ENCODE measurements around the gene KRT80.

DNA sequence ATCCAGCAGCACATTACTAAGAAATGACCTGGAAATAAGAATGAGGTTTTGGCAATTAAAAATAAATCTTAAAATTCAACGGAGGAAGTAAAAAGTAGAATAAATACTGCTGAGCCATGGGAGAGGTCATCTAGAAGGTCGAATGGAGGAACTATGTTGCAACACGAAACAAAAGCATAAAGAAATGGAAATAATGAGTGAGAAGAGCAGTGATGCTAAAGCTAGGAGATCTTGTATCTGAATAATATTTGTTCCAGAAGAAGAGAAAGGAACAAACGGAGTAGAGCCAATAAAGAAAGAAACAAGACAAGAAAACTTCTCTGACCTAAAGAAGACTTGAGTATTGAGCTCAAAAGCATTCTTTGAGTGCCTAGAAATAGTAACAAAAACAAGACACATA, 34.6 kb upstream of the KRT80 start:
- TF ChIP-seq, protein P1, sequence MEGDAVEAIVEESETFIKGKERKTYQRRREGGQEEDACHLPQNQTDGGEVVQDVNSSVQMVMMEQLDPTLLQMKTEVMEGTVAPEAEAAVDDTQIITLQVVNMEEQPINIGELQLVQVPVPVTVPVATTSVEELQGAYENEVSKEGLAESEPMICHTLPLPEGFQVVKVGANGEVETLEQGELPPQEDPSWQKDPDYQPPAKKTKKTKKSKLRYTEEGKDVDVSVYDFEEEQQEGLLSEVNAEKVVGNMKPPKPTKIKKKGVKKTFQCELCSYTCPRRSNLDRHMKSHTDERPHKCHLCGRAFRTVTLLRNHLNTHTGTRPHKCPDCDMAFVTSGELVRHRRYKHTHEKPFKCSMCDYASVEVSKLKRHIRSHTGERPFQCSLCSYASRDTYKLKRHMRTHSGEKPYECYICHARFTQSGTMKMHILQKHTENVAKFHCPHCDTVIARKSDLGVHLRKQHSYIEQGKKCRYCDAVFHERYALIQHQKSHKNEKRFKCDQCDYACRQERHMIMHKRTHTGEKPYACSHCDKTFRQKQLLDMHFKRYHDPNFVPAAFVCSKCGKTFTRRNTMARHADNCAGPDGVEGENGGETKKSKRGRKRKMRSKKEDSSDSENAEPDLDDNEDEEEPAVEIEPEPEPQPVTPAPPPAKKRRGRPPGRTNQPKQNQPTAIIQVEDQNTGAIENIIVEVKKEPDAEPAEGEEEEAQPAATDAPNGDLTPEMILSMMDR (IDR thresholded peaks at IDR 0.05): no peak
- no peak for TF ChIP-seq POLR2AphosphoS5 (IDR thresholded peaks at IDR 0.05)
